Adrenal gland (tissue), 12 donors: Measurements from ENCODE around the gene OCEL1. TPM values are rescaled to one million over a fixed set of nuclear protein-coding genes. Genes with fewer than 3 reads are reported as not detected.
"Not testable (repeated sequence)": the region's sequence is repeated elsewhere in the genome, so short reads cannot be mapped to it uniquely, and the experiment has no call there.

Experiments
- DNase-seq, 7 donors: peaks; one replicate each; pipeline ENCODE4 v3.0.0-alpha.2; 2019 to 2020
- H3K27ac ChIP-seq, 5 donors: fragments of 200-600 bp; sonication (generic) in 4 of 5; 1 replicate in 3 of 5; 2 replicates in 2 of 5; pipeline versions ENCODE4 v1.5.1 to v1.8.0; 2016 to 2020; ENCODE audit warnings: mild to moderate bottlenecking in 1 of 5
- H3K27me3 ChIP-seq: fragments of 200-600 bp; 2 replicates; pipeline ENCODE4 v1.8.0; 2021
- H3K36me3 ChIP-seq, 2 donors: fragments of 200-600 bp; replicated peaks in 1 of 2; 1 replicate in 1 of 2; 2 replicates in 1 of 2; pipeline versions ENCODE4 v1.5.1 to v1.8.0; 2018 to 2022
- H3K4me1 ChIP-seq, 2 donors: fragments of 200-600 bp; replicated peaks in 1 of 2; 1 replicate in 1 of 2; 2 replicates in 1 of 2; pipeline versions ENCODE4 v1.5.1 to v1.8.0; 2018 to 2021
- H3K4me3 ChIP-seq, 4 donors: fragments of 200-600 bp; sonication (generic) in 3 of 4; one replicate each; pipeline ENCODE4 v1.5.1; 2016 to 2018
- H3K9me3 ChIP-seq, 3 donors: fragments of 200-600 bp; sonication (generic) in 1 of 3; replicated peaks in 1 of 3; 1 replicate in 2 of 3; 2 replicates in 1 of 3; pipeline versions ENCODE4 v1.5.1 to v1.8.0; 2016 to 2021
- CTCF ChIP-seq, 6 experiments: fragments of 450-650 bp in 4 of 6; fragments of 200-600 bp in 2 of 6; sonication (generic) in 1 of 6; IDR thresholded peaks; 1 replicate in 5 of 6; 2 replicates in 1 of 6; pipeline versions ENCODE4 v1.5.1 to v1.8.0; 2016 to 2021; ENCODE audit warnings: antibody characterized with exemption in 6 of 6, mild to moderate bottlenecking in 2 of 6, moderate library complexity in 1 of 6
- POLR2A ChIP-seq, 2 donors: fragments of 450-650 bp; IDR thresholded peaks; one replicate each; pipeline ENCODE4 v1.6.1; 2017; ENCODE audit warnings: antibody characterized with exemption in 2 of 2, mild to moderate bottlenecking in 2 of 2, moderate library complexity in 1 of 2
- WGBS, 4 donors: extraction: QIAGEN DNeasy Blood & Tissue Kit in 2 of 4; methylation state at CpG; one replicate each; pipeline versions ENCODE4 v1.1.5 to v1.1.7; 2013 to 2017; 5-methylcytosine and 5-hydroxymethylcytosine counted together
- intact Hi-C, 2 donors: fragments of 100-400 bp; cut with DNase I; formaldehyde crosslinking; loops; one replicate each; pipeline versions ENCODE4 v1.14.1 to v1.15.0; 2022 to 2023
- polyA plus RNA-seq, 3 donors: library from polyadenylated mRNA; stranded (reverse); fragments of 200-250 nt in 2 of 3; fragments of 350-450 nt in 1 of 3; fragmentation: Illumina TruSeq in 1 of 3; extraction: RNeasy Lipid Tissue Mini Kit (QIAGEN cat#74804) in 1 of 3; gene quantifications; one replicate each; pipeline ENCODE4 v1.2.3, GENCODE V29; 2013 to 2014
- total RNA-seq, 9 donors: library from RNA; depleted of rRNA in 4 of 9; stranded (reverse); fragments of >200 nt in 4 of 9; fragments of 120-200 nt in 1 of 9; fragmentation: NEBNext Ultra II Directional in 1 of 9; extraction: Animal tissue kit (Norgen Biotek cat#: 25700) in 1 of 9; gene quantifications; one replicate each; pipeline versions ENCODE4 v1.1.0 to v1.2.4, GENCODE V29; 2013 to 2023
- donor health status: healthy with polysubstance abuse.
- donor health status: Bipolar disorder and iron deficiency.
- donor health status: DM: yes; HTN: yes; CAD: no.
- donor health status: DM: no; HTN: no; CAD: no.
- donor health status: DM: no; HTN: no; CAD: no.
- donor health status: DM: yes; HTN: yes; CAD: no.

Gene OCEL1
- total and polyA plus RNA-seq, 12 donors: 6.1 to 49.1 (median 30.3) TPM

GRCh38 chr19:17183271-17183761 lies 42.7 kb upstream of the OCEL1 start:
- DNase-seq: no peak
- WGBS, 4 donors: 81 to 88% (median 85%) methylated on average over 6 to 14 of the region's 14 CpGs
- TF ChIP-seq CTCF (IDR thresholded peaks at IDR 0.05): no peak
- TF ChIP-seq POLR2A (IDR thresholded peaks at IDR 0.05): no peak
- no peak overlapping the region for H3K4me3 ChIP-seq
- no peaks in the 10 kb centered on the region for H3K4me1 ChIP-seq
- H3K9me3 ChIP-seq: no peaks in the 10 kb centered on the region
- no peaks in the 10 kb centered on the region for H3K27me3 ChIP-seq
- no peak overlapping the region for H3K27ac ChIP-seq
- intact Hi-C loops: no loop called here
- H3K36me3 ChIP-seq: peaks cover 0 to 53% of the 10 kb centered on the region in 2 donors

DNA sequence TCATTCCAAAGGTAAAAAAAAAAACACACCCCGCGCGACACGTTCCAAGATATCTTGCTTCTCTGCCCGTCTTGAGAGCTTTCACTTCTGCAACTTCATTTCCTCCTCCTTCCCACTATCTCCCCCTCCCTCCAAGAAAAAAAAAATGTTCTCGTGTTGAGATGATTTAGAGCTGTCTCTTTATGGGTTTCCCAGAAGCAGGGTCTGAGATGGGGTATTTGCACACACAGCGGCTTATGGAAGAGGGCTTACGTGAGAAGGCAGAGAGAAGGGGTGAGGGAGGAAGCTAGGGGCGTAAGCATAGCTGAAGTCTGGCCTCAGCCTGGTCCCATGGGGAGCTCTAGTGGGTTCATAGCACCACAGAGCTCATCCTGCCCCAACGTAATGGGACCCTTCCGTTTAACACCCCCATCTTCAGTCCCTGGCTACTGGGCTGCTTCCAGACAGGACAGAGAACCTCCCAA lies 42.1 kb upstream of the OCEL1 start:
- DNase-seq: no peak
- peaks cover 0 to 54% of the 10 kb centered on the region in 2 donors for H3K36me3 ChIP-seq
- intact Hi-C loops: no loop called here

GRCh38 chr19:17184371-17184841 lies 41.6 kb upstream of the OCEL1 start:
- intact Hi-C loops: no loop called here
- no peak for TF ChIP-seq CTCF (IDR thresholded peaks at IDR 0.05)
- no peak for TF ChIP-seq POLR2A (IDR thresholded peaks at IDR 0.05)
- no peaks in the 10 kb centered on the region for H3K27me3 ChIP-seq
- no peak overlapping the region for H3K4me3 ChIP-seq
- peaks cover 0 to 59% of the 10 kb centered on the region in 2 donors for H3K36me3 ChIP-seq
- peak overlapping the region in 1 of 5 donors; percentile 41 for H3K27ac ChIP-seq
- H3K9me3 ChIP-seq: no peaks in the 10 kb centered on the region
- no peaks in the 10 kb centered on the region for H3K4me1 ChIP-seq
- DNase-seq: no peak
- WGBS, 4 donors: 82 to 91% (median 88%) methylated on average over 3 to 12 of the region's 12 CpGs

More for the DNA sequence above, 42.1 kb upstream of the OCEL1 start:
- WGBS, 4 donors: 67 to 74% (median 70%) methylated on average over 9 to 11 of the region's 11 CpGs
- H3K9me3 ChIP-seq: no peaks in the 10 kb centered on the region
- H3K4me3 ChIP-seq: no peak overlapping the region
- H3K4me1 ChIP-seq: no peaks in the 10 kb centered on the region
- H3K27ac ChIP-seq: peak overlapping the region in 1 of 5 donors; percentile 41
- H3K27me3 ChIP-seq: no peaks in the 10 kb centered on the region
- TF ChIP-seq POLR2A (IDR thresholded peaks at IDR 0.05): no peak
- TF ChIP-seq CTCF (IDR thresholded peaks at IDR 0.05): no peak

DNA sequence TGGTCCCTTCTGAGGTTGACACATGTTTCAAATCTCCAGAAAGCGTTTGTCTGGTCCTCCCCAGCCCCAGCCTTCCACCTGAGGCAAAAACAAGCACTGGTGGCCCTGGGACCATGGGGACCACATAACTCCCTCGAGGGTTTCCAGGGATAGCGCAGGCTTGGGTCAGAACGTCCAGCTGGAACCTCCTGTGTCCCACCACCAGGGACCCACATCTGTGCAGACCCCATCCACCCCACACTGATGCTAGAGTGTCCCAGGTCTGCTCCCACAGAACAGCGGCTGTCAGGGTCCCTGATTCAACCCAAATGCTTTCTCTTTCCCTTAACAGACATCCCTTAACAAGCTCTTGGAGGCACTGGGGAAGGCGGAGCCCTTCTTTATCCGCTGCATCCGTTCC lies 40.4 kb upstream of the OCEL1 start:
- Histone ChIP-seq H3K36me3 (peaks cover 0 to 66% of the 10 kb centered on the region in 2 donors), H3K4me3 (no peak overlapping the region)
- 70 to 94% (median 90%) methylated on average over 6 to 8 of the region's 8 CpGs for WGBS, 4 donors

GRCh38 chr19:17191736-17192135 lies 34.3 kb upstream of the OCEL1 start:
- H3K9me3 ChIP-seq, H3K4me3 ChIP-seq, DNase-seq, H3K27ac ChIP-seq, intact Hi-C loops, H3K27me3 ChIP-seq, H3K4me1 ChIP-seq: not testable (repeated sequence)
- H3K36me3 ChIP-seq: peaks cover 0 to 80% of the 10 kb centered on the region in 2 donors
- WGBS, 4 donors: 79 to 98% (median 90%) methylated on average over 6 of the region's 6 CpGs

More for the DNA sequence above, 40.4 kb upstream of the OCEL1 start:
- no peaks in the 10 kb centered on the region for H3K9me3 ChIP-seq
- no peaks in the 10 kb centered on the region for H3K27me3 ChIP-seq
- intact Hi-C loops: no loop called here
- no peaks in the 10 kb centered on the region for H3K4me1 ChIP-seq
- no peak for DNase-seq
- no peak overlapping the region for H3K27ac ChIP-seq
- no peak for TF ChIP-seq CTCF (IDR thresholded peaks at IDR 0.05)
- no peak for TF ChIP-seq POLR2A (IDR thresholded peaks at IDR 0.05)
